ENCODE results near the gene FANCD2. TPM values are rescaled to one million over a fixed set of nuclear protein-coding genes. Genes with fewer than 3 reads are reported as not detected.

Gene FANCD2
- 1 to 10 TPM; 2.4 to 4.0 (median 2.8) TPM for polyA plus RNA-seq

- peak; percentile 91 for DNase-seq
- Mint-ChIP-seq H3K4me1 (peaks cover 32 to 44% of the 10 kb centered on the region in 2 donors), H3K27ac (peak within 1 kb of the TSS; percentile 93 to 98 (median 96)), H3K27me3 (ENCODE audit: low read depth in 3 of 3) (peaks cover 0 to 7% (median 6%) of the 10 kb centered on the region in 3 donors), H3K36me3 (peaks cover 0 to 17% (median 3%) of the 10 kb centered on the region in 3 donors), H3K9me3 (no peaks in the 10 kb centered on the region), H3K4me3 (peak within 1 kb of the TSS; percentile 94 to 98 (median 96))
These were observed at the start of gene FANCD2 for GRCh38 chr3:10026084-10026890. Gene FANCD2 (plus strand): TSS chr3:10026437. CDS start chr3:10028658, 2,221 bp downstream.

DNA sequence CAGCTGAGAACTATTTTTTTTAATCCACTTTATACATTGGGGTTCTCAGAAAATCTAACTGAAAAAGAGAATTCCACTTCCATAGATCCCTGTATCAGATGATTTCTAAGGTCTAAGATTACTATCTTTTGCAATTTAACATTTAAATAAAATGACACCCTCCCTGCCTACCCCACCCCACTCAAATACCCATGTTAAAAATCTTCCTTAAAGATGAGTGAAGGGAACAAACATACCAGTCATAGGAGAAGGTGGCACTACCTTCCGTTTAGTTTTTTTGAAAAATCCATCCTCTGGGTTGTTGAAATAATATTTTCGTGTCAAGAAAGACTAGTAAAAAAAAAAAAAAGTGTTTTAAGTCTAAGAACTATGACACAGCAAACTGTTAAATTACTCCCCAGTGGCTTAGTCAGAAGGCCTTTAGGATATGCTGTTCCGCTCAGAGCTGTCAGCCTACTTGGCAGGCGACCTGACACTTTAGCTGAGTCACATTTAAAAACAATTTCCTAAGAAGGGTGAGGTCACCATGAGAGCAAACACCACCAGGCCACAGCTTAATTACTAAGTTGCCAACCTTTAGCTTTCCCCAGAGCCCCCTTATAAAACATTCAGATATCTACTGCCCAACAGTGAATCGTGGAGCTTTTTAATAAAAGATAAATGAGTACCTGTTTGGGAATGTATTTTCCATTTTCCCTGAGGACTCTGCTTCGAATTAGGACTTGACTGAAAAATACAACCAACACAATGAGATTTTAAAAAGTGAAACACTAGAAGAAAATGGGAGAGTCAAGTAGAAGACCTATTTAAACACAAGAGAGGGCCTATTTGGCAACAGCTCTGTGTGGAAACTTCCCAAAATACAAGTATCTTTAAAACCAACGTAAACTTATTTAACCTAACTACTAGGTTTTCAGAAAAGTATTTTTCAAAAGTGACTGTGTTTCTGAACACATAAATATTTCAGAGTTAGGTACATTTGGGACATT, 49.2 kb upstream of the FANCD2 start:
- Mint-ChIP-seq H3K36me3 (peaks cover 8 to 25% (median 12%) of the 10 kb centered on the region in 3 donors), H3K9me3 (no peaks in the 10 kb centered on the region), H3K27me3 (ENCODE audit: low read depth in 3 of 3) (no peaks in the 10 kb centered on the region), H3K27ac (peak overlapping the region in 1 of 6 donors; percentile 31), H3K4me1 (peaks cover 9 to 24% of the 10 kb centered on the region in 2 donors), H3K4me3 (no peak overlapping the region)
- DNase-seq = no peak

GRCh38 chr3:9978710-9979305, 47.4 kb upstream of the FANCD2 start:
- peaks cover 12 to 24% of the 10 kb centered on the region in 2 donors for H3K4me1 Mint-ChIP-seq
- H3K27ac Mint-ChIP-seq = peak overlapping the region in 3 of 6 donors; percentile 48 to 83 (median 66)
- no peak for DNase-seq
- no peak overlapping the region for H3K4me3 Mint-ChIP-seq
- H3K27me3 Mint-ChIP-seq (ENCODE audit: low read depth in 3 of 3) = no peaks in the 10 kb centered on the region
- no peaks in the 10 kb centered on the region for H3K9me3 Mint-ChIP-seq
- H3K36me3 Mint-ChIP-seq = peaks cover 8 to 18% (median 10%) of the 10 kb centered on the region in 3 donors

DNA sequence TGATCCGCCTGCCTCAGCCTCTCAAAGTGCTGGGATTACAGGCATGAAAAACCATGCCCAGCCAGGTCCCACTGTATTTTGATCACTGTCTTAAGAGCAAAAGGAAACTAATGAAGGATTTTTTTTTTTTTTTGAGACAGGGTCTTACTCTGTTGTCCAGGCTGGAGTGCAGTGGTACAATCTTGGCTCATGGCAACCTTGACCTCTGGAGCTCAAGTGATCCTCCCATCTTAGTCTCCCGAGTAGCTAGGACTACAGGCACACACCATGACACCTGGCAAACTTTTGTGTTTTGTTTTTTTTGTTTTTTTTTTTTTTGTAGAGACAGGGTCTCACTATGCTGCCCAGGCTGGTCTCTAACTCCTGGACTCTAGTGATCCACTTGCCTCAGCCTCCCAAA, 46.0 kb upstream of the FANCD2 start:
- Mint-ChIP-seq H3K27me3 (ENCODE audit: low read depth in 3 of 3) (no peaks in the 10 kb centered on the region), H3K4me1 (peaks cover 13 to 29% of the 10 kb centered on the region in 2 donors), H3K9me3 (no peaks in the 10 kb centered on the region), H3K27ac (no peak overlapping the region), H3K4me3 (no peak overlapping the region), H3K36me3 (peaks cover 4 to 14% (median 5%) of the 10 kb centered on the region in 3 donors)
- DNase-seq = no peak

DNA sequence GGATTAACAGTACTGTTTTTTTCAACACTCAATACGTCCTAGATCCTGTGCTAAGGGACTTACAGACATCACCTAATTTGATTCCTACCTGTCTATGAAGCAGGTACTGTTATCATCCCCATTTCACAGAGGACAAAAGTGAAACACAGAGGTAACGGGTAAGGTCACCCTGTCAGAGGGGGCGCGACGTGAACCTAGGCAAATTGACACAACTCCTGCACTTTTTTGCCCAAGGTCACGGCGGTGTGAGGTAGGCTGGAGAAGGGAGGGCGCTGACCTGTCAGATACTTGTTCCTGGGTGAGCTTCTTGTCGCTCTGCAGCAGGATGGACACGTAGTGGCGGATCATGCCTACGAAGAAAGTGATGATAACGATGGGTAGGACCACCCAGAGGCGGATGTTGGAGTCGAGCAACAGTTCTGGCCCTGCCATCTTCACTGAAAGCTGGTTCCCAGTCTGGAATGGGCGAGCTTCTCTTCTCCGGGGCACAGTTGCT, 40.0 kb upstream of the FANCD2 start:
- peaks cover 28 to 30% of the 10 kb centered on the region in 2 donors for H3K4me1 Mint-ChIP-seq

DNA sequence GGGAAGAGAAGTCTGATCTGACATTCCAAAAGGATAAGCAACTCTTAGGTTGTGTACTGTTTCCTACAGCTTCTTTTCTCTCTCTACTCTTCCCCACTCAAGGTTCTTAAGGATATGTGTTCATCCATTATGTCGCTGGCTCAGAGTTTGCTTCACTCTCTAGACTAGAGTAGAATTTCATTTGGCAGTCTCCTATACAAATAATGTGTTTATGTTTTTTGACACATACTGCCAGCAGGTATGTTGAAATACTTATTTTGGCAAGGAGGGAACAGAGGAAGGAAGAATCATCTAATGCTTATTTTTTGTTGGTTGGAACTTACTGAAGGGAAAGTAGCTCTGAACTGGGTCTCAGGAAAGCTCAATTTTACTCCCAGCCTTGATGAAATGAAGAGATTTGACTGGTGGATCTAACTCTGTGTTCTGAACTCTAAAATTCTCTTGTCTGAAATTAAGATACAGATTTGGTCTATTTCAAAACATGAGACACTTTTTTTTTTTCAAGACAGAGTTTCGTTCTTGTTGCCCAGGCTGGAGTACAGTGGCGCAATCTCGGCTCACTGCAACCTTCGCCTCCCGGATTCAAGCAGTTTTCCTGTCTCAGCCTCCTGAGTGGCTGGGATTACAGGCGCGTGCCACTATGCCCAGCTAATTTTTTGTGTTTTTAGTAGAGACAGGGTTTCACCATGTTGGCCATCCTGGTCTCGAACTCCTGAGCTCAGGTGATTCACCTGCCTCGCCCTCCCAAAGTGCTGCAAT, 32.0 kb upstream of the FANCD2 start:
- H3K9me3 Mint-ChIP-seq = no peaks in the 10 kb centered on the region
- H3K27ac Mint-ChIP-seq = no peak overlapping the region
- H3K4me1 Mint-ChIP-seq = no peaks in the 10 kb centered on the region
- H3K36me3 Mint-ChIP-seq = no peaks in the 10 kb centered on the region
- H3K27me3 Mint-ChIP-seq (ENCODE audit: low read depth in 3 of 3) = no peaks in the 10 kb centered on the region
- H3K4me3 Mint-ChIP-seq = no peak overlapping the region
- no peak for DNase-seq

More for the DNA sequence above, 40.0 kb upstream of the FANCD2 start:
- no peak for DNase-seq
- Mint-ChIP-seq H3K4me3 (peak overlapping the region; percentile 95 to 99 (median 97)), H3K27me3 (ENCODE audit: low read depth in 3 of 3) (peaks cover 8 to 11% (median 10%) of the 10 kb centered on the region in 3 donors), H3K9me3 (no peaks in the 10 kb centered on the region), H3K36me3 (no peaks in the 10 kb centered on the region), H3K27ac (peak overlapping the region; percentile 94 to 98 (median 97))

DNA sequence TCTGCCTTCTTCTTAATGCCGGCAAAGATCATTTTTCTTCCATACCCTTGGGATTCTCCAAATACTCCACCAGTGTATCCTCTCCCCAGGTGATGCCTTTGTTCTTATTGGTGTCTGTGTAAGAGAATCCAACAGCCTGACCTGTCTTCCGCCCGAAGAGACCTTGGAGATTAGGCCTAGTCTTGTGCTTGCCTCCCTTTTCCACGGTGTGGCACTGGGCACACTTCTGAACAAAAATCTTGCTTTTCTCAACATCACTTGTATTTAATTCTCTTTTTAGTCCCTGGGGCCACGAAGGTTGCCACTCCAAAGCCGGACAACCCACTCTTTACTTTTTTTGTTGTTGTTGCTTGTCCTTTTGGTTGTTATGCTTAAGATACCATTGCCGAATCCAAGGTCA, 25.6 kb upstream of the FANCD2 start:
- peaks cover 11% of the 10 kb centered on the region in 2 donors for H3K4me1 Mint-ChIP-seq
- no peak overlapping the region for H3K27ac Mint-ChIP-seq
- H3K36me3 Mint-ChIP-seq = peaks cover 3 to 5% (median 5%) of the 10 kb centered on the region in 3 donors
- no peak overlapping the region for H3K4me3 Mint-ChIP-seq
- peaks cover 0 to 1% (median 0%) of the 10 kb centered on the region in 3 donors for H3K27me3 Mint-ChIP-seq (ENCODE audit: low read depth in 3 of 3)
- no peak for DNase-seq
- no peaks in the 10 kb centered on the region for H3K9me3 Mint-ChIP-seq

- Mint-ChIP-seq H3K9me3 (no peaks in the 10 kb centered on the region), H3K4me3 (no peak overlapping the region), H3K27ac (no peak overlapping the region), H3K4me1 (peaks cover 11 to 14% of the 10 kb centered on the region in 2 donors), H3K27me3 (ENCODE audit: low read depth in 3 of 3) (peaks cover 0 to 1% (median 0%) of the 10 kb centered on the region in 3 donors), H3K36me3 (peaks cover 3 to 5% (median 5%) of the 10 kb centered on the region in 3 donors)
- no peak for DNase-seq
These were observed 23.3 kb upstream of the FANCD2 start for GRCh38 chr3:10002951-10003350.

GRCh38 chr3:10004506-10004905, 21.7 kb upstream of the FANCD2 start:
- H3K27ac Mint-ChIP-seq = peak overlapping the region in 2 of 6 donors; percentile 24 to 55
- no peaks in the 10 kb centered on the region for H3K9me3 Mint-ChIP-seq
- peaks cover 2 to 5% (median 5%) of the 10 kb centered on the region in 3 donors for H3K36me3 Mint-ChIP-seq
- no peak for DNase-seq
- H3K27me3 Mint-ChIP-seq (ENCODE audit: low read depth in 3 of 3) = peaks cover 0 to 1% (median 0%) of the 10 kb centered on the region in 3 donors
- H3K4me3 Mint-ChIP-seq = no peak overlapping the region
- peaks cover 23 to 29% of the 10 kb centered on the region in 2 donors for H3K4me1 Mint-ChIP-seq

DNA sequence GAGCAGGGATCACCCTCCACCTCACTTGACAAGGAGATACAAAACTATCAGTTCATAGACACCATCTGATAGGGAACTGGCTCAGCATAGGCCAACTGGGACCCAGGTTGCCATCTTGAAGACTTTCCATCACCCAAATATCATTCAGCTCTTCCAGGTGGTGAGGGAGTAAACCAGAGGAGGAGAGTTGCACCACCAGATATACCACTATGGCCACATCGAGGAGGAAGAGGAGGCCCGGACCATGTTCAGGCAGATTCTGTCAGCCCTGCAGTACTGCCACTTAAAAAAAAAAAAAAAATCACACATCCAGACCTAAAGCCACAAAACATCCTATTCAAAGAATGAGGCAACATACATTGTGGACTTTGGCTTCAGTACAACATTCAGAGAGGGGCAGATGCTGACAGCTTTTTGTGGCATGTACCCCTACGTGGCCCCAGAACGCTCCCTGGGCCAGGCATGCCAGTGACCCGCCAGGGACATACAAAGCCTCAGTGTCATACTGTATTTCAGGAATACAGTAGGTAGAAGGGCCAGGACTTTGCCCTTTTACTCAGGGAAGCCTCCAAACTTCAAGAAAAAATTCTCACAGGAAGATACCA, 21.2 kb upstream of the FANCD2 start:
- Mint-ChIP-seq H3K9me3 (no peaks in the 10 kb centered on the region), H3K4me3 (peak overlapping the region in 1 of 5 donors; percentile 12), H3K27ac (peak overlapping the region in 3 of 6 donors; percentile 24 to 71 (median 55)), H3K27me3 (ENCODE audit: low read depth in 3 of 3) (peaks cover 0 to 1% (median 0%) of the 10 kb centered on the region in 3 donors), H3K36me3 (peaks cover 0 to 5% (median 5%) of the 10 kb centered on the region in 3 donors), H3K4me1 (peaks cover 26 to 32% of the 10 kb centered on the region in 2 donors)
- no peak for DNase-seq

DNA sequence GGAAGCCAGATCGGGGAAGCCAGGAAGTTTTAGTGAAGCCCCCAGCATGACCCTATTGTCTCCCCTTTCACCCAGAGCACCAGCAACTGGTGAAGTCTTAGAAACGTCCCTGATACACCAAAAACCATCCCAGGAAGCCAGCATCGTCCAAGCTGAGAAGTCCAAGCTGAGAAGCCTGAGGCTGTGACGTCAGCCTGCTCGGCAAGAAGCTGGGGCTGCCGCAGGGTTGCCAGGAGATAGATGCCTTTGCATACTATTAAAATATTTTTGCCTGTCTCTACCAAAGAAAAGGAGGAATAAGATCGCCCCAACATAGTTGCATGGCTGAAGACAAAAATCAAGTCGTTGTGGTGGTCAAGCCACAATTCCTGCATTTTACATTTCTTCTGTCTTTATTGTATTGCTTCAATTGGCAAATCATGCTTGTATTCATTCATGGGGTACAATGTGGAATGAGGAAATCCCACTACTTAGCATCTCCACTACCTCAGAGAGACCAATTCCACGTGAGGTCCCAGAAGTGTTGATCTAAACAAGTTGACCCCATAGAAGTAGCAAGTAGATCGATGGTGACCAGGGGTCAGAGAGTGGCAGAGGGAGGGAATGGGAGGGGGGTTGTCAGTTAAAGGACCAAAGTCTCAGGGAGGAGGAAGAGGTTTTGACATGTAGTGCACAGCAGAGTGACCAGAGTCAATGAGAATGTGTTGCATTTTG, 20.0 kb upstream of the FANCD2 start:
- H3K36me3 Mint-ChIP-seq = no peaks in the 10 kb centered on the region
- H3K27me3 Mint-ChIP-seq (ENCODE audit: low read depth in 3 of 3) = peaks cover 1 to 3% (median 2%) of the 10 kb centered on the region in 3 donors
- H3K4me1 Mint-ChIP-seq = peaks cover 32 to 38% of the 10 kb centered on the region in 2 donors
- no peak overlapping the region for H3K4me3 Mint-ChIP-seq
- no peaks in the 10 kb centered on the region for H3K9me3 Mint-ChIP-seq
- no peak overlapping the region for H3K27ac Mint-ChIP-seq
- no peak for DNase-seq

DNA sequence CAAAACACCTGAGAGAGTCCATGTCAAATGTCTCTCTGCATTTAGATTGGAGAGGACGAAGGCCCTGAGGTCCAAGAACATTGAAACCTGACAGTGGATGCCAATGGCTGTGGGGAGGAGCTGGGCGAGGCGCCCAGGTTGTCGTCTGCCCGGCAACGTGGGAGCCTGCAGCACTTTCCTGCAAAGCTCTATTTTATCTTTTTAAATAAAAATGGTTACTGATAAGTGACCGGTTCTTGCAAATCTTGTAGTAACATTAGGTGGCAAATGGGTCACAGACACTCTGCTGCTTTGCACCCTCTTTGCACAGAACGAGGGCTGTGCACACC, 19.5 kb upstream of the FANCD2 start:
- Mint-ChIP-seq H3K9me3 (no peaks in the 10 kb centered on the region), H3K4me1 (peaks cover 35 to 38% of the 10 kb centered on the region in 2 donors), H3K36me3 (no peaks in the 10 kb centered on the region), H3K27ac (no peak overlapping the region), H3K4me3 (peak overlapping the region in 1 of 5 donors; percentile 40), H3K27me3 (ENCODE audit: low read depth in 3 of 3) (peaks cover 1 to 3% (median 2%) of the 10 kb centered on the region in 3 donors)
- no peak for DNase-seq
